22Rv1 (cell line): ENCODE measurements around the gene TNS1.

Experiments
- ZFX ChIP-seq: fragments of 450-650 bp; IDR thresholded peaks from 2 replicates; pipeline ENCODE4 v1.6.1; 2017; ENCODE audit warnings: antibody characterized with exemption, borderline replicate concordance
- TF ChIP-seq, protein P1 (sequence below): fragments of 450-650 bp; IDR thresholded peaks from 2 replicates; pipeline ENCODE4 v1.5.1; 2017; ENCODE audit warnings: mild to moderate bottlenecking

DNA sequence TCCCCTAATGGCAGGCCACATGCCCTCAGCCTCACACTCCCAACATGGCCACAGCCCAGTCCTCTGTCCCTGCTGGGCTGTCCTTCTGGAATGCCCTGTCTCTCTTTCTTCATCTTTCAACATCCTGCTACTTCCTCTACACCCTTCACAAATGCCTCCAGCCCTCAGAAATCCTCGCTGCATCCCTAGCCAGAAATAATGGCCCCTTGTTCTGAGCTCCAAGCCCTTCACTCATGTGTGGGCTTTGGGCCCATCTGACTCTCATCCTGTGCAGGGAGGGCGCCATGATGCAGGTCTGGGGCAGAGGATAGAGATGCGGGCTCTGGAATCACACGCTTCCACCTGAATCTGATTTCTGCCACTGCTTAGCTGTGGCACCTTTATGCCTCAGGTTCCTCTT, 181.9 kb downstream of the TNS1 start:
- TF ChIP-seq, protein P1, sequence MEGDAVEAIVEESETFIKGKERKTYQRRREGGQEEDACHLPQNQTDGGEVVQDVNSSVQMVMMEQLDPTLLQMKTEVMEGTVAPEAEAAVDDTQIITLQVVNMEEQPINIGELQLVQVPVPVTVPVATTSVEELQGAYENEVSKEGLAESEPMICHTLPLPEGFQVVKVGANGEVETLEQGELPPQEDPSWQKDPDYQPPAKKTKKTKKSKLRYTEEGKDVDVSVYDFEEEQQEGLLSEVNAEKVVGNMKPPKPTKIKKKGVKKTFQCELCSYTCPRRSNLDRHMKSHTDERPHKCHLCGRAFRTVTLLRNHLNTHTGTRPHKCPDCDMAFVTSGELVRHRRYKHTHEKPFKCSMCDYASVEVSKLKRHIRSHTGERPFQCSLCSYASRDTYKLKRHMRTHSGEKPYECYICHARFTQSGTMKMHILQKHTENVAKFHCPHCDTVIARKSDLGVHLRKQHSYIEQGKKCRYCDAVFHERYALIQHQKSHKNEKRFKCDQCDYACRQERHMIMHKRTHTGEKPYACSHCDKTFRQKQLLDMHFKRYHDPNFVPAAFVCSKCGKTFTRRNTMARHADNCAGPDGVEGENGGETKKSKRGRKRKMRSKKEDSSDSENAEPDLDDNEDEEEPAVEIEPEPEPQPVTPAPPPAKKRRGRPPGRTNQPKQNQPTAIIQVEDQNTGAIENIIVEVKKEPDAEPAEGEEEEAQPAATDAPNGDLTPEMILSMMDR = no peak
- TF ChIP-seq ZFX = no peak
